T-cell (primary cell): ENCODE measurements around the gene TRPM3. TPM values are rescaled to one million over a fixed set of nuclear protein-coding genes. Genes with fewer than 3 reads are reported as not detected.

Experiments used
- ATAC-seq, 4 experiments: fragments of 200-7000 bp in 3 of 4; fragments of 150-1000 bp in 1 of 4; cut with Tn5 transposase; replicated peaks in 1 of 4; 1 replicate in 3 of 4; 2 replicates in 1 of 4; pipeline ENCODE4 v1.10.0; 2021; ENCODE audit warnings: moderate library complexity in 3 of 4, mild to moderate bottlenecking in 2 of 4, moderate number of reproducible peaks in 1 of 4
- CTCF ChIA-PET, 2 donors: fragments of 300-600 bp; sonication (Branson Sonifier 250); formaldehyde crosslinking; loops; one replicate each; lab custom pipeline; 2022; ENCODE audit warnings: antibody characterized with exemption in 2 of 2; lab: Charles Lee
- POLR2A ChIA-PET, 2 donors: fragments of 300-600 bp; sonication (Branson Sonifier 250); formaldehyde crosslinking; loops; one replicate each; lab custom pipeline; 2022; ENCODE audit warnings: antibody characterized with exemption in 2 of 2; lab: Charles Lee
- DNase-seq, 35 experiments: peaks; one replicate each; pipeline versions ENCODE4 v3.0.0 to v3.0.0-alpha.2; 2013 to 2023
- H3K27ac ChIP-seq: one replicate; pipeline ENCODE4 v1.5.1; 2013; ENCODE audit warnings: low read length
- H3K27me3 ChIP-seq, 2 experiments: replicated peaks in 1 of 2; 1 replicate in 1 of 2; 2 replicates in 1 of 2; pipeline versions ENCODE4 v1.6.1 to v1.7.0; 2013; ENCODE audit warnings: low read length in 1 of 2, mixed read lengths in 1 of 2; ENCODE audit not compliant: control insufficient read depth in 2 of 2, insufficient read depth in 2 of 2; ENCODE audit errors: extremely low read depth in 1 of 2
- H3K36me3 ChIP-seq, 2 donors: 1 replicate in 1 of 2; 2 replicates in 1 of 2; pipeline versions ENCODE4 v1.6.1 to v1.7.0; 2013; ENCODE audit warnings: low read length in 1 of 2; ENCODE audit not compliant: control insufficient read depth in 2 of 2, insufficient read depth in 1 of 2; ENCODE audit errors: extremely low read depth in 1 of 2
- H3K4me1 ChIP-seq, 2 experiments: 1 replicate in 1 of 2; 2 replicates in 1 of 2; pipeline versions ENCODE4 v1.6.1 to v1.7.0; 2013; ENCODE audit warnings: low read length in 2 of 2, mixed read lengths in 1 of 2; ENCODE audit not compliant: insufficient read depth in 2 of 2, control insufficient read depth in 1 of 2; ENCODE audit errors: extremely low read depth in 1 of 2
- H3K4me3 ChIP-seq, 2 donors: 1 replicate in 1 of 2; 2 replicates in 1 of 2; pipeline versions ENCODE4 v1.5.1 to v1.7.0; 2013; ENCODE audit warnings: mild to moderate bottlenecking in 2 of 2, low read length in 1 of 2, moderate library complexity in 1 of 2; ENCODE audit not compliant: control insufficient read depth in 1 of 2; ENCODE audit errors: extremely low read depth in 1 of 2
- H3K9me3 ChIP-seq: 2 replicates; pipeline ENCODE4 v1.7.0; 2013
- H3K27ac Mint-ChIP-seq, 2 donors: one replicate each; pipeline ENCODE4 v1.8.0; 2020 to 2021; ENCODE audit warnings: mild to moderate bottlenecking in 2 of 2, mixed read lengths in 2 of 2
- H3K27me3 Mint-ChIP-seq, 2 donors: one replicate each; pipeline ENCODE4 v1.8.0; 2021 to 2022; ENCODE audit warnings: mixed read lengths in 2 of 2
- H3K36me3 Mint-ChIP-seq: one replicate; pipeline ENCODE4 v1.8.0; 2021; ENCODE audit warnings: mixed read lengths
- H3K4me1 Mint-ChIP-seq, 3 donors: one replicate each; pipeline ENCODE4 v1.8.0; 2020 to 2022; ENCODE audit warnings: mixed read lengths in 3 of 3, mild to moderate bottlenecking in 1 of 3
- H3K4me3 Mint-ChIP-seq, 3 donors: one replicate each; pipeline ENCODE4 v1.8.0; 2020 to 2022; ENCODE audit warnings: mild to moderate bottlenecking in 3 of 3, mixed read lengths in 3 of 3, moderate library complexity in 3 of 3
- H3K9me3 Mint-ChIP-seq, 3 donors: one replicate each; pipeline ENCODE4 v1.8.0; 2020 to 2022; ENCODE audit warnings: mixed read lengths in 3 of 3
- WGBS: methylation state at CpG from one replicate; pipeline ENCODE4 v1.1.5; 2013; ENCODE audit warnings: missing lambda C conversion rate; ENCODE audit not compliant: insufficient coverage; 5-methylcytosine and 5-hydroxymethylcytosine counted together
- total RNA-seq, 35 experiments: library from RNA in 6 of 35; stranded (reverse) in 6 of 35; fragments of 120-200 nt in 1 of 35; gene quantifications; one replicate each; pipeline versions ENCODE4 v1.2.1 to v1.2.4 and lab custom pipeline; 2013 to 2026

The TRPM3 gene
- total RNA-seq, 5 donors from 2014 or later (not counting 1 experiment from before 2014, with no cell fraction given): not detected

GRCh38 chr9:70789086-70789485 lies 332.3 kb downstream of the TRPM3 start:
- Histone ChIP-seq H3K9me3 (no peaks in the 10 kb centered on the region), H3K27ac (no peak overlapping the region), H3K36me3 (no peaks in the 10 kb centered on the region), H3K4me1 (no peaks in the 10 kb centered on the region), H3K4me3 (no peak overlapping the region), H3K27me3 (peaks cover 0 to 2% of the 10 kb centered on the region in 2 experiments)
- H3K27ac Mint-ChIP-seq: no peak overlapping the region
- no peaks in the 10 kb centered on the region for H3K4me1 Mint-ChIP-seq
- ChIA-PET CTCF (no interaction called here), POLR2A (no interaction called here)
- H3K27me3 Mint-ChIP-seq: peaks cover 4 to 7% of the 10 kb centered on the region in 2 donors
- H3K36me3 Mint-ChIP-seq: no peaks in the 10 kb centered on the region
- H3K9me3 Mint-ChIP-seq: no peaks in the 10 kb centered on the region
- H3K4me3 Mint-ChIP-seq: no peak overlapping the region
- no peak for DNase-seq
- WGBS: no CpG with 5 or more reads among the region's 1 CpG
- no peak for ATAC-seq

- Histone ChIP-seq H3K9me3 (no peaks in the 10 kb centered on the region), H3K4me3 (no peak overlapping the region), H3K36me3 (no peaks in the 10 kb centered on the region), H3K27me3 (peaks cover 0 to 2% of the 10 kb centered on the region in 2 experiments), H3K4me1 (no peaks in the 10 kb centered on the region), H3K27ac (no peak overlapping the region)
- no peaks in the 10 kb centered on the region for H3K36me3 Mint-ChIP-seq
- ChIA-PET CTCF (no interaction called here), POLR2A (no interaction called here)
- H3K9me3 Mint-ChIP-seq: no peaks in the 10 kb centered on the region
- no peak for ATAC-seq
- H3K4me3 Mint-ChIP-seq: no peak overlapping the region
- H3K27me3 Mint-ChIP-seq: peaks cover 4 to 5% of the 10 kb centered on the region in 2 donors
- DNase-seq: no peak
- WGBS: no CpG with 5 or more reads among the region's 2 CpGs
- no peaks in the 10 kb centered on the region for H3K4me1 Mint-ChIP-seq
- no peak overlapping the region for H3K27ac Mint-ChIP-seq
These were observed 337.0 kb downstream of the TRPM3 start for GRCh38 chr9:70784456-70784855.

GRCh38 chr9:70778568-70778967 lies 342.9 kb downstream of the TRPM3 start:
- Mint-ChIP-seq H3K4me1 (no peaks in the 10 kb centered on the region), H3K27ac (no peak overlapping the region), H3K36me3 (no peaks in the 10 kb centered on the region), H3K4me3 (no peak overlapping the region), H3K27me3 (peaks cover 1 to 6% of the 10 kb centered on the region in 2 donors), H3K9me3 (no peaks in the 10 kb centered on the region)
- POLR2A ChIA-PET: no interaction called here
- H3K4me3 ChIP-seq: no peak overlapping the region
- no peak for DNase-seq
- no peaks in the 10 kb centered on the region for H3K27me3 ChIP-seq
- H3K36me3 ChIP-seq: no peaks in the 10 kb centered on the region
- CTCF ChIA-PET: no interaction called here
- no peak overlapping the region for H3K27ac ChIP-seq
- no peaks in the 10 kb centered on the region for H3K9me3 ChIP-seq
- no peaks in the 10 kb centered on the region for H3K4me1 ChIP-seq
- 80% methylated on average over 1 of the region's 3 CpGs for WGBS
- no peak for ATAC-seq

- Histone ChIP-seq H3K27me3 (no peaks in the 10 kb centered on the region), H3K27ac (no peak overlapping the region), H3K36me3 (no peaks in the 10 kb centered on the region), H3K4me3 (no peak overlapping the region), H3K4me1 (no peaks in the 10 kb centered on the region), H3K9me3 (no peaks in the 10 kb centered on the region)
- DNase-seq (no peak), ATAC-seq (no peak)
- CTCF ChIA-PET: no interaction called here
- no CpG with 5 or more reads among the region's 5 CpGs for WGBS
- Mint-ChIP-seq H3K4me1 (no peaks in the 10 kb centered on the region), H3K4me3 (no peak overlapping the region), H3K9me3 (no peaks in the 10 kb centered on the region), H3K27me3 (peaks cover 6 to 10% of the 10 kb centered on the region in 2 donors), H3K27ac (no peak overlapping the region), H3K36me3 (no peaks in the 10 kb centered on the region)
- POLR2A ChIA-PET: no interaction called here
These were observed 347.8 kb downstream of the TRPM3 start for GRCh38 chr9:70773579-70773978.

- H3K9me3 ChIP-seq: no peaks in the 10 kb centered on the region
- no peaks in the 10 kb centered on the region for H3K4me1 ChIP-seq
- Mint-ChIP-seq H3K27me3 (peaks cover 6 to 7% of the 10 kb centered on the region in 2 donors), H3K4me1 (no peaks in the 10 kb centered on the region), H3K4me3 (no peak overlapping the region), H3K36me3 (no peaks in the 10 kb centered on the region), H3K27ac (no peak overlapping the region), H3K9me3 (no peaks in the 10 kb centered on the region)
- WGBS: no CpG with 5 or more reads among the region's 3 CpGs
- POLR2A ChIA-PET: no interaction called here
- H3K36me3 ChIP-seq: no peaks in the 10 kb centered on the region
- CTCF ChIA-PET: no interaction called here
- H3K27me3 ChIP-seq: no peaks in the 10 kb centered on the region
- DNase-seq (no peak), ATAC-seq (no peak)
- no peak overlapping the region for H3K4me3 ChIP-seq
- H3K27ac ChIP-seq: no peak overlapping the region
These were observed 348.8 kb downstream of the TRPM3 start for GRCh38 chr9:70772601-70773000.

DNA sequence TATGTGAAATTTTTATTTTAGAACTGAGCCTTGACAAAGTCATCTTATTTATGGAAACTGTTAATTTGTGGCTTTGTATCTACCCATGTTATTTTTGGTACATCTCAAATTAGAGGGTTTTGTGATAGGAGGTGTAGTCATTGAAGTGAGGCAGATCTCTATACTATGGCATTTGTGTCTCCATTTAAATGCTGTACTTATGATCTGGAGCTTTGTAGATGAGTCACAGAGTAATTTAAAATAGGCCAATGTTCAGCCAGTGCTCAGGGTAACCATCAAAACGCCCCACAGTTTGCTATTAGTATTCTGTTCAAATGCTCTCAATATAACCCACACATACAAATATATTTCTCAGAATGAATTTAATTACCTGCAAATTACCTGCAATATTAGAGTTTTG lies 355.5 kb downstream of the TRPM3 start:
- H3K4me3 Mint-ChIP-seq: no peak overlapping the region
- H3K36me3 Mint-ChIP-seq: no peaks in the 10 kb centered on the region
- DNase-seq: no peak
- ChIA-PET CTCF (no interaction called here), POLR2A (no interaction called here)
- no peaks in the 10 kb centered on the region for H3K4me1 ChIP-seq
- H3K27me3 Mint-ChIP-seq: peaks cover 0 to 3% of the 10 kb centered on the region in 2 donors
- no peak overlapping the region for H3K27ac ChIP-seq
- H3K27ac Mint-ChIP-seq: no peak overlapping the region
- no peaks in the 10 kb centered on the region for H3K4me1 Mint-ChIP-seq
- H3K9me3 Mint-ChIP-seq: no peaks in the 10 kb centered on the region
- WGBS: no CpG with 5 or more reads among the region's 1 CpG
- H3K9me3 ChIP-seq: no peaks in the 10 kb centered on the region
- H3K27me3 ChIP-seq: no peaks in the 10 kb centered on the region
- no peak overlapping the region for H3K4me3 ChIP-seq
- ATAC-seq: no peak
- H3K36me3 ChIP-seq: no peaks in the 10 kb centered on the region

GRCh38 chr9:70761139-70761670 lies 360.2 kb downstream of the TRPM3 start:
- POLR2A ChIA-PET: no interaction called here
- H3K27me3 ChIP-seq: no peaks in the 10 kb centered on the region
- no peaks in the 10 kb centered on the region for H3K36me3 ChIP-seq
- H3K4me1 ChIP-seq: no peaks in the 10 kb centered on the region
- DNase-seq: no peak
- H3K36me3 Mint-ChIP-seq: no peaks in the 10 kb centered on the region
- H3K9me3 Mint-ChIP-seq: peaks cover 0 to 5% (median 4%) of the 10 kb centered on the region in 3 donors
- no peak overlapping the region for H3K27ac ChIP-seq
- no peak overlapping the region for H3K27ac Mint-ChIP-seq
- CTCF ChIA-PET: no interaction called here
- H3K4me3 Mint-ChIP-seq: no peak overlapping the region
- no peak for ATAC-seq
- H3K27me3 Mint-ChIP-seq: peaks cover 0 to 5% of the 10 kb centered on the region in 2 donors
- no peaks in the 10 kb centered on the region for H3K9me3 ChIP-seq
- no peak overlapping the region for H3K4me3 ChIP-seq
- WGBS: 54% methylated on average over 5 of the region's 8 CpGs
- H3K4me1 Mint-ChIP-seq: no peaks in the 10 kb centered on the region
